NB4 (cell line): ENCODE results near the gene IL5RA.

Experiments used
- CTCF ChIP-seq: IDR thresholded peaks from one replicate; pipeline ENCODE4 v1.5.1; 2012; ENCODE audit warnings: low read depth, low read length
- MYC ChIP-seq: IDR thresholded peaks from 2 replicates; pipeline ENCODE4 v1.6.1; 2011; ENCODE audit warnings: low read depth, low read length
- POLR2A ChIP-seq: IDR thresholded peaks from 2 replicates; pipeline ENCODE4 v1.6.1; 2011; ENCODE audit warnings: mild to moderate bottlenecking; ENCODE audit not compliant: insufficient read length; ENCODE audit errors: extremely low read depth
- TF ChIP-seq, protein P1 (sequence below): IDR thresholded peaks from 2 replicates; pipeline ENCODE4 v1.6.1; 2011; ENCODE audit warnings: low read depth, low read length

GRCh38 chr3:3129579-3129978 is 19.4 kb upstream of the IL5RA start:
- TF ChIP-seq CTCF = no peak
- TF ChIP-seq, protein P1, sequence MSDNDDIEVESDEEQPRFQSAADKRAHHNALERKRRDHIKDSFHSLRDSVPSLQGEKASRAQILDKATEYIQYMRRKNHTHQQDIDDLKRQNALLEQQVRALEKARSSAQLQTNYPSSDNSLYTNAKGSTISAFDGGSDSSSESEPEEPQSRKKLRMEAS = no peak
- TF ChIP-seq POLR2A = no peak
- TF ChIP-seq MYC = no peak
